Measurements from ENCODE around the gene MOB2. TPM values are rescaled to one million over a fixed set of nuclear protein-coding genes. Genes with fewer than 3 reads are reported as not detected.

The MOB2 gene
- polyA plus RNA-seq, 3 donors = 22.1 to 44.1 (median 22.5) TPM

GRCh38 chr11:1520663-1521267 lies 34.2 kb upstream of the MOB2 start:
- intact Hi-C loops (cut with micrococcal nuclease) = no loop called here
- Histone ChIP-seq H4K20me1 (ENCODE audit: insufficient read depth, low read length) (peaks cover 100% of the 10 kb centered on the region), H2AFZ (ENCODE audit: insufficient read depth, low read depth, low read length, poor library complexity, severe bottlenecking) (no peak overlapping the region), H3K4me1 (ENCODE audit: control insufficient read depth in 1 of 2, insufficient read depth in 2 of 2, low read length in 2 of 2) (no peaks in the 10 kb centered on the region), H3K9ac (ENCODE audit: insufficient read depth, low read length, poor library complexity, severe bottlenecking) (no peak overlapping the region), H3K27ac (ENCODE audit: low read depth in 1 of 2, low read length in 2 of 2) (no peak overlapping the region), H3K4me2 (replicated peaks; ENCODE audit: extremely low read depth, low read length, poor library complexity, severe bottlenecking) (no peak overlapping the region), H3K36me3 (replicated peaks in 1 of 2; ENCODE audit: control insufficient read depth in 1 of 2, insufficient read depth in 2 of 2, low read length in 2 of 2) (peaks cover 2 to 5% of the 10 kb centered on the region in 2 donors), H3K4me3 (replicated peaks in 1 of 3; ENCODE audit: low read depth in 2 of 3, low read length in 3 of 3) (no peak overlapping the region), H3K9me3 (replicated peaks in 1 of 2; ENCODE audit: control insufficient read depth in 1 of 2, insufficient read depth in 1 of 2, low read length in 2 of 2) (no peaks in the 10 kb centered on the region), H3K27me3 (ENCODE audit: control insufficient read depth in 2 of 2, insufficient read depth in 2 of 2, low read length in 2 of 2) (no peaks in the 10 kb centered on the region), H3K79me2 (ENCODE audit: insufficient read depth, low read length) (peaks cover 87% of the 10 kb centered on the region)
- Mint-ChIP-seq H3K4me3 (no peak overlapping the region), H3K4me1 (peaks cover 7% of the 10 kb centered on the region), H3K27me3 (ENCODE audit: low read depth in 3 of 3) (peaks cover 0 to 1% (median 0%) of the 10 kb centered on the region in 3 donors), H3K9me3 (no peaks in the 10 kb centered on the region), H3K27ac (peak overlapping the region in 1 of 7 donors; percentile 6), H3K36me3 (peaks cover 5 to 16% of the 10 kb centered on the region in 2 donors)
- TF ChIP-seq CTCF (IDR thresholded peaks at IDR 0.05) = no peak
- no peak for DNase-seq
- 92% methylated on average over 17 of the region's 19 CpGs for WGBS (ENCODE audit: insufficient coverage)

- 95% methylated on average over 13 of the region's 13 CpGs for WGBS (ENCODE audit: insufficient coverage)
- Mint-ChIP-seq H3K4me3 (no peak overlapping the region), H3K36me3 (peaks cover 4 to 16% of the 10 kb centered on the region in 2 donors), H3K4me1 (peaks cover 9% of the 10 kb centered on the region), H3K27ac (no peak overlapping the region), H3K27me3 (ENCODE audit: low read depth in 3 of 3) (peaks cover 0 to 1% (median 0%) of the 10 kb centered on the region in 3 donors), H3K9me3 (no peaks in the 10 kb centered on the region)
- peaks cover 2 to 4% of the 10 kb centered on the region in 2 donors for H3K36me3 ChIP-seq (replicated peaks in 1 of 2; ENCODE audit: control insufficient read depth in 1 of 2, insufficient read depth in 2 of 2, low read length in 2 of 2)
- no peak for DNase-seq
- no peaks in the 10 kb centered on the region for H3K4me1 ChIP-seq (ENCODE audit: control insufficient read depth in 1 of 2, insufficient read depth in 2 of 2, low read length in 2 of 2)
- H3K9ac ChIP-seq (ENCODE audit: insufficient read depth, low read length, poor library complexity, severe bottlenecking) = no peak overlapping the region
- peaks cover 100% of the 10 kb centered on the region for H4K20me1 ChIP-seq (ENCODE audit: insufficient read depth, low read length)
- no peak for TF ChIP-seq CTCF (IDR thresholded peaks at IDR 0.05)
- no peak overlapping the region for H2AFZ ChIP-seq (ENCODE audit: insufficient read depth, low read depth, low read length, poor library complexity, severe bottlenecking)
- no peak overlapping the region for H3K27ac ChIP-seq (ENCODE audit: low read depth in 1 of 2, low read length in 2 of 2)
- intact Hi-C loops (cut with micrococcal nuclease) = no loop called here
- H3K4me2 ChIP-seq (replicated peaks; ENCODE audit: extremely low read depth, low read length, poor library complexity, severe bottlenecking) = no peak overlapping the region
- no peaks in the 10 kb centered on the region for H3K9me3 ChIP-seq (replicated peaks in 1 of 2; ENCODE audit: control insufficient read depth in 1 of 2, insufficient read depth in 1 of 2, low read length in 2 of 2)
- H3K79me2 ChIP-seq (ENCODE audit: insufficient read depth, low read length) = peaks cover 87% of the 10 kb centered on the region
- no peaks in the 10 kb centered on the region for H3K27me3 ChIP-seq (ENCODE audit: control insufficient read depth in 2 of 2, insufficient read depth in 2 of 2, low read length in 2 of 2)
- no peak overlapping the region for H3K4me3 ChIP-seq (replicated peaks in 1 of 3; ENCODE audit: low read depth in 2 of 3, low read length in 3 of 3)
Measured at GRCh38 chr11:1520209-1520662, 33.7 kb upstream of the MOB2 start.

All from CD14-positive monocyte (primary cell).